ENCODE data around the gene MOCS3. TPM values are rescaled to one million over a fixed set of nuclear protein-coding genes. Genes with fewer than 3 reads are reported as not detected.

The MOCS3 gene
- total and polyA plus RNA-seq, 2 donors (not counting 3 experiments of a cell fraction or from before 2014, with no cell fraction given) = 3.2 to 3.6 TPM

DNA sequence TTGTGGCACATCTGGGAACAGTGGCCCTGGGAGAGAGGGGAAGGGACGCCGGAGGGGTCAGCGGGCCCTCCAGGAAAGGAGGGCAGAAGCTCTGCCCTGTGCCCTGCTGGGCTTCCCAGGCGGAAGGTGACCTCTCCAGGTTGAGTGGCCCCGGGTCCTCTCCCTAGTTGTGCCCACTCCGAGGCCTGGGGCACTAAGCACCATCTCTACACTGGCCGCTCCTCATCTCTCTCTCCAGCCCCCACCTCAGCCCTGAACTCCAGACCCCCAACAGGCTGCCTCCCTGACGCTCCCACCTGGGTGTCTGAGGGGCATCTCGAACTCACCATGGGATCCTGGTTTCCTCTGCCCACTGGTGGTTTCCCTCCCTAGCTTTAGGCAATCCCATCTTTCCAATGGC is 46.2 kb downstream of the MOCS3 start:
- Histone ChIP-seq H3K9me1 (replicated peaks; ENCODE audit: control insufficient read depth, extremely low read depth, insufficient read depth, low read length) (no peaks in the 10 kb centered on the region), H4K20me1 (replicated peaks; ENCODE audit: control insufficient read depth, extremely low read depth, insufficient read depth, low read length) (no peaks in the 10 kb centered on the region)
- BruUV-seq (replicated peaks) = no TSS peak

More for the DNA sequence above, 46.2 kb downstream of the MOCS3 start:
- H3K27ac ChIP-seq (ENCODE audit: insufficient read depth, low read depth, low read length) = no peak overlapping the region
- no peak overlapping the region for H3K9ac ChIP-seq (replicated peaks; ENCODE audit: extremely low read depth, insufficient read depth, low read length)
- no peaks in the 10 kb centered on the region for H3K9me3 ChIP-seq (replicated peaks; ENCODE audit: control insufficient read depth, insufficient read depth, low read length)
- FAIRE-seq (no peak), DNase-seq (ENCODE audit: low read depth, low spot score) (no peak)
- CTCF ChIA-PET = interaction anchor here (0.9 kb wide), 1 partner anchor 696 kb away, joined by 3 read pairs; no protein-coding TSS in a partner anchor
- H3K27me3 ChIP-seq (ENCODE audit: control insufficient read depth in 2 of 2, insufficient read depth in 2 of 2, low read length in 2 of 2) = peaks cover 0 to 3% of the 10 kb centered on the region in 2 experiments
- dilution Hi-C loops (cut with MboI; ENCODE audit: extremely low pct_ligation_motif_present, low sequenced_read_pairs) = no loop called here
- no peaks in the 10 kb centered on the region for H3K79me2 ChIP-seq (ENCODE audit: control insufficient read depth, insufficient read depth, low read length)
- no peaks in the 10 kb centered on the region for H3K36me3 ChIP-seq (ENCODE audit: control insufficient read depth in 2 of 2, extremely low read depth in 1 of 2, insufficient read depth in 2 of 2, low read length in 2 of 2)
- H2AFZ ChIP-seq (ENCODE audit: low read depth, low read length) = no peak overlapping the region
- H3K4me2 ChIP-seq (ENCODE audit: insufficient read depth, low read length) = no peak overlapping the region
- POLR2A ChIA-PET = no interaction called here
- TF ChIP-seq, protein P1, sequence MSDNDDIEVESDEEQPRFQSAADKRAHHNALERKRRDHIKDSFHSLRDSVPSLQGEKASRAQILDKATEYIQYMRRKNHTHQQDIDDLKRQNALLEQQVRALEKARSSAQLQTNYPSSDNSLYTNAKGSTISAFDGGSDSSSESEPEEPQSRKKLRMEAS (IDR thresholded peaks at IDR 0.05; ENCODE audit: insufficient read depth, insufficient read length) = no peak
- no peak for TF ChIP-seq MYC (IDR thresholded peaks at IDR 0.05; ENCODE audit: low read depth, low read length)
- no peak for TF ChIP-seq POLR2A (IDR thresholded peaks at IDR 0.05; ENCODE audit: low read depth, low read length)
- TF ChIP-seq, protein P2, sequence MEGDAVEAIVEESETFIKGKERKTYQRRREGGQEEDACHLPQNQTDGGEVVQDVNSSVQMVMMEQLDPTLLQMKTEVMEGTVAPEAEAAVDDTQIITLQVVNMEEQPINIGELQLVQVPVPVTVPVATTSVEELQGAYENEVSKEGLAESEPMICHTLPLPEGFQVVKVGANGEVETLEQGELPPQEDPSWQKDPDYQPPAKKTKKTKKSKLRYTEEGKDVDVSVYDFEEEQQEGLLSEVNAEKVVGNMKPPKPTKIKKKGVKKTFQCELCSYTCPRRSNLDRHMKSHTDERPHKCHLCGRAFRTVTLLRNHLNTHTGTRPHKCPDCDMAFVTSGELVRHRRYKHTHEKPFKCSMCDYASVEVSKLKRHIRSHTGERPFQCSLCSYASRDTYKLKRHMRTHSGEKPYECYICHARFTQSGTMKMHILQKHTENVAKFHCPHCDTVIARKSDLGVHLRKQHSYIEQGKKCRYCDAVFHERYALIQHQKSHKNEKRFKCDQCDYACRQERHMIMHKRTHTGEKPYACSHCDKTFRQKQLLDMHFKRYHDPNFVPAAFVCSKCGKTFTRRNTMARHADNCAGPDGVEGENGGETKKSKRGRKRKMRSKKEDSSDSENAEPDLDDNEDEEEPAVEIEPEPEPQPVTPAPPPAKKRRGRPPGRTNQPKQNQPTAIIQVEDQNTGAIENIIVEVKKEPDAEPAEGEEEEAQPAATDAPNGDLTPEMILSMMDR (IDR thresholded peaks at IDR 0.05; ENCODE audit: extremely low read depth in 1 of 2, insufficient read depth in 1 of 2, low read depth in 1 of 2, low read length in 2 of 2) = no peak
- TF ChIP-seq GATA2 (IDR thresholded peaks at IDR 0.05; ENCODE audit: insufficient read depth, insufficient read length, low read depth, low read length) = no peak
- no peak for TF ChIP-seq POLR2AphosphoS5 (IDR thresholded peaks at IDR 0.05; ENCODE audit: insufficient read depth, low read depth, low read length)
- TF ChIP-seq JUN (IDR thresholded peaks at IDR 0.05; ENCODE audit: borderline replicate concordance, insufficient read depth, insufficient read length, low read depth) = no peak
- TF ChIP-seq EZH2 (IDR thresholded peaks at IDR 0.05; ENCODE audit: borderline replicate concordance, low read depth, low read length, severe bottlenecking) = no peak
- no peak for TF ChIP-seq FOS (IDR thresholded peaks at IDR 0.05; ENCODE audit: borderline replicate concordance, insufficient read depth, low read length)
- H3K4me3 ChIP-seq (replicated peaks in 1 of 3; ENCODE audit: insufficient read depth in 1 of 3, low read depth in 1 of 3, low read length in 3 of 3) = no peak overlapping the region
- no peaks in the 10 kb centered on the region for H3K4me1 ChIP-seq (ENCODE audit: control insufficient read depth, extremely low read depth, insufficient read depth, low read length)
- intact Hi-C loops (cut with micrococcal nuclease) = no loop called here
